ENCODE data around the gene STN1.

DNA sequence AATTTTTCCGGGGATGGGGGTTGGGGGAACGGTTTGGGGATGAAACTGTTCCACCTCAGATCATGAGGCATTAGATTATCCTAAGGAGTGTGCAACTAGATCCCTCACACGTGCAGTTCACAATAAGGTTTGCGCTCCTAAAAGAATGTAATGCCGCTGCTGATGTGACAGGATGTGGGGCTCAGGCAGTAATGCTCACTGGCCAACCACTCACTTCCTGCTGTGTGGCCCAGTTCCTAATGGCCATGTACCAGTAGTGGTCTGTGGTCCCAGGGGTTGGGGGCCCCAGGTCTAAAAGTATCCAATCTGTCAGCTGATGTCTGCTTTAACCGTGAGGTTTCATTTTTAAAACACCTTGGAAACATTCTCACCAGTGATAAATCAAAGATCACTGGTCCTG, 2.2 kb downstream of the STN1 start:
- TF ChIP-seq, protein P1, sequence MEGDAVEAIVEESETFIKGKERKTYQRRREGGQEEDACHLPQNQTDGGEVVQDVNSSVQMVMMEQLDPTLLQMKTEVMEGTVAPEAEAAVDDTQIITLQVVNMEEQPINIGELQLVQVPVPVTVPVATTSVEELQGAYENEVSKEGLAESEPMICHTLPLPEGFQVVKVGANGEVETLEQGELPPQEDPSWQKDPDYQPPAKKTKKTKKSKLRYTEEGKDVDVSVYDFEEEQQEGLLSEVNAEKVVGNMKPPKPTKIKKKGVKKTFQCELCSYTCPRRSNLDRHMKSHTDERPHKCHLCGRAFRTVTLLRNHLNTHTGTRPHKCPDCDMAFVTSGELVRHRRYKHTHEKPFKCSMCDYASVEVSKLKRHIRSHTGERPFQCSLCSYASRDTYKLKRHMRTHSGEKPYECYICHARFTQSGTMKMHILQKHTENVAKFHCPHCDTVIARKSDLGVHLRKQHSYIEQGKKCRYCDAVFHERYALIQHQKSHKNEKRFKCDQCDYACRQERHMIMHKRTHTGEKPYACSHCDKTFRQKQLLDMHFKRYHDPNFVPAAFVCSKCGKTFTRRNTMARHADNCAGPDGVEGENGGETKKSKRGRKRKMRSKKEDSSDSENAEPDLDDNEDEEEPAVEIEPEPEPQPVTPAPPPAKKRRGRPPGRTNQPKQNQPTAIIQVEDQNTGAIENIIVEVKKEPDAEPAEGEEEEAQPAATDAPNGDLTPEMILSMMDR (conservative IDR thresholded peaks at IDR 0.05 in 1 of 2, IDR thresholded peaks at IDR 0.05 in 1 of 2; ENCODE audit: extremely low read depth in 1 of 2, insufficient read depth in 1 of 2, low read depth in 1 of 2, low read length in 2 of 2), result no peak
- TF ChIP-seq EZH2 (IDR thresholded peaks at IDR 0.05; ENCODE audit: borderline replicate concordance, low read length), result no peak
